ENCODE measurements around the gene NTSR1.
A peak's percentile ranks its signal among the peaks of the same experiment; 100 is the strongest.

Gene NTSR1

DNA sequence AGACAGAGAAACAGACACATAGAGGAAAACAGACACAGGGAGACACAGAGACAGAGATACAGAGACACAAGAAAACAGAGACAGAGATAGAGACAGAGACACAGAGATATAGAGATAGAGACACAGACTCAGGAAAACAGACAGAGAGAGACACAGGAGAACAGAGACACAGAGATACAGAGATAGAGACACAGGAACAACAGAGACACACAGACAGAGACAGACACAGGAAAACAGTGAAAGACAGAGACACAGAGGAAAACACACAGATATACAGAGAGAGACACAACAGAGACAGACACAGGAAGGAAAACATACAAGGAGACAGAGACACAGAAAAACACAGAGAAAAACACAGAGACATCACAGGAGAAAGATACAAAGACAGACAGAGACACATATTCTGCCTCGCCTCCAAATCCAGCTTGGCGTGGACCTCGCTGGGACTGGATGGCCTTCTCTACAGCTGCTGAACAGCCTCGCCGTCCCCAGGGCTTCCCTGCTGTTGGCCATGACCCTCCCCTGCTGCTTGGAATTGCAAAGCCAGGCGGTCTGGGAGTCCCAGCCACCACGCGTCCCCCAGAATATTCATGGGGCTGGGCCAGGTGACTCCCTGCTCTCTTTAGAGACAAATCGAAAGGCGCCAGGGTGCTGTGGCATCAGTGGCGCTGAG lies 36.8 kb downstream of the NTSR1 start:
- Mint-ChIP-seq H3K27me3 (ENCODE audit: low read depth) (peaks cover 57% of the 10 kb centered on the region), H3K4me3 (no peak overlapping the region), H3K27ac (peak overlapping the region; percentile 58), H3K36me3 (ENCODE audit: low read depth) (peaks cover 2% of the 10 kb centered on the region), H3K9me3 (no peaks in the 10 kb centered on the region), H3K4me1 (ENCODE audit: low read depth) (peaks cover 10% of the 10 kb centered on the region)

DNA sequence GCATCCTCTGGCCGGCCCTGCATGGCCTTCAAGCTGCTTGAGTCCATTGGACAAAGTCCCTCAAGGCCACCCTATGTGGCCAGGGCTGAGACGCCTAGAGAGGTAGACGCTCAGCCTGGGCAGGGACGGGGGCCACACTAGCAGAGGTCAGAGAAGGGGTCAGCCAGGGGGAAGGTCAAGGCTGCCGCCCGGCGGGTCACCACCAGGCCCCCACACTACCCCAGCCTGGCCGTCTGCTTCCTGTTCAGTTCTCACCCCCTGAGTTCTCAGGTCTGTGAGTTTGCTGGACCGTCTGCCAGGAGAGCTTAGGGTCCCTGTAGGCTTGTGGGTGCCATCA lies 37.3 kb downstream of the NTSR1 start:
- H3K4me3 Mint-ChIP-seq: no peak overlapping the region
- H3K4me1 Mint-ChIP-seq (ENCODE audit: low read depth): peaks cover 8% of the 10 kb centered on the region
- H3K36me3 Mint-ChIP-seq (ENCODE audit: low read depth): peaks cover 2% of the 10 kb centered on the region
- peaks cover 57% of the 10 kb centered on the region for H3K27me3 Mint-ChIP-seq (ENCODE audit: low read depth)
- H3K27ac Mint-ChIP-seq: no peak overlapping the region
- no peaks in the 10 kb centered on the region for H3K9me3 Mint-ChIP-seq

DNA sequence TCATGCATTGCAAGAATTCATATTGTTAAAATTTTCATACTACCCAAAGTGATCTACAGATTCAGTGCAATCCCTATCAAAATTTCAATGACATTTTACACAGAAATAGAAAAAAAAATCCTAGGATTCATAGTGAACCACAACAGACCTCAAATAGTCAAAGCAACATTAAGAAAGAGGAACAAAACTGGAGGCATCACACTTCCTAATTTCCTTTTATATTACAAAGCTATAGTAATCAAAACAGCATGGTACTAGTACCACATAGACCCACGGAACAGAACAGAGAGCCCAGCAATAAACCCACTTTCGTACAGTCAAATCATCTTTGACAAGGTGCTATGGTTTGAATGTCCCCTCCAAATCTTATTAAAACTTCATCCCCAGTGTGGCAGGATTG lies 39.7 kb downstream of the NTSR1 start:
- H3K27ac Mint-ChIP-seq: no peak overlapping the region
- H3K4me1 Mint-ChIP-seq (ENCODE audit: low read depth): peaks cover 6% of the 10 kb centered on the region
- H3K9me3 Mint-ChIP-seq: no peaks in the 10 kb centered on the region
- H3K27me3 Mint-ChIP-seq (ENCODE audit: low read depth): peaks cover 60% of the 10 kb centered on the region
- H3K4me3 Mint-ChIP-seq: no peak overlapping the region
- H3K36me3 Mint-ChIP-seq (ENCODE audit: low read depth): peaks cover 2% of the 10 kb centered on the region

DNA sequence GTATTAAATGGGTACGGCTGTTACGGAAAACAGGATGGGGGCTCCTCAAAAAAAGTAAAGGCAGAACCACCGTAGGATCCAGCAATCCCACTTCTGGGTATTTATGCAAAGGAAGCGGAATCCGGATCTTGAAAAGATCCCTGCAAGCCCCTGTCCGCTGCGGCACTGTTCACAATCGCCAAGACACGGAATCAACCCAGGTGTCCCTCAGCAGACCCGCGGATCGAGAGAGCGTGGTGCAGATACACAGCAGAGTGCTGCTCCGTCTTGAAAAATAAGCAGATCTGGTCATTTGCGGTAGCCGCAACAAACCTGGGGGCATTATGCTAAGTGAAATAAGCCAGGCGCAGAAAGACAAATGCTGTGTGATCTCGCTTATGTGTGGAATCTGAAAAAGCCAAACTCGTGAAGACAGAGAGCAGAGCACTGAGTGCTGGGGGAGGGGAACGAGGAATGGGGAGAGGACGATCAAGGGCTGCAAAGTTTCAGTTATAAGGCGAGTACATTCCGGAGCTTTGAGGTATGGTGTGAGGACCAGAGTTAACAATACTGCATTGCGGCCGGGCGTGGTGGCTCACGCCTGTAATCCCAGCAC lies 41.3 kb downstream of the NTSR1 start:
- H3K27me3 Mint-ChIP-seq (ENCODE audit: low read depth): peaks cover 61% of the 10 kb centered on the region
- H3K9me3 Mint-ChIP-seq: no peaks in the 10 kb centered on the region
- H3K27ac Mint-ChIP-seq: no peak overlapping the region
- H3K36me3 Mint-ChIP-seq (ENCODE audit: low read depth): peaks cover 2% of the 10 kb centered on the region
- peaks cover 5% of the 10 kb centered on the region for H3K4me1 Mint-ChIP-seq (ENCODE audit: low read depth)
- H3K4me3 Mint-ChIP-seq: no peak overlapping the region

GRCh38 chr20:62751551-62752150 lies 43.0 kb downstream of the NTSR1 start:
- Mint-ChIP-seq H3K9me3 (no peaks in the 10 kb centered on the region), H3K36me3 (ENCODE audit: low read depth) (no peaks in the 10 kb centered on the region), H3K4me1 (ENCODE audit: low read depth) (no peaks in the 10 kb centered on the region), H3K27ac (no peak overlapping the region), H3K4me3 (no peak overlapping the region), H3K27me3 (ENCODE audit: low read depth) (peaks cover 56% of the 10 kb centered on the region)

DNA sequence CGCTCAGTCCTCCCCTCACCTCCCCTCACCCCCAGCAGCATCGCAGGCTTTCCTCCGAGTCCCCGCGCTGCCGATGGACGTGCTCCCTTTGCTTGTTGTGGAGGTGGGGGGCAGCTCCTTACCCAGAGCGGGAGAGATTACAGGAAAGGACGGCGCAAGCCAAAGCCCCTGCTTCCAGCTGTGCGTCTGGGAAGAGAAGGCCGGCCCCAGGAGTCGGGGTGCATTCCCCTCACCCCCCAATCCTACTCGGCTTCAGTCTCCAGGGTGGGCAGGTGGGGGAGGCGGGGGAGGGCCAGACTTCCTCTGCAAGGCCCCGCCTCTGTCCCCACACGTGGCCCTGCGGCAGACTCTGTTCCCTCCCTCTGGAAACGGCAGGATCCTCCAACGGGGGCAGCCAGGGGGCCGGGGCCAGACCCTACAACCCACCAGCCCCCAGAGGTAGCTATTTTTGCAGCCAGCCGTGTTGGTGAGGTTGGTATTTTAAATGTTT lies 43.6 kb downstream of the NTSR1 start:
- Mint-ChIP-seq H3K9me3 (no peaks in the 10 kb centered on the region), H3K4me1 (ENCODE audit: low read depth) (no peaks in the 10 kb centered on the region), H3K36me3 (ENCODE audit: low read depth) (no peaks in the 10 kb centered on the region), H3K27ac (no peak overlapping the region), H3K27me3 (ENCODE audit: low read depth) (peaks cover 58% of the 10 kb centered on the region), H3K4me3 (no peak overlapping the region)

DNA sequence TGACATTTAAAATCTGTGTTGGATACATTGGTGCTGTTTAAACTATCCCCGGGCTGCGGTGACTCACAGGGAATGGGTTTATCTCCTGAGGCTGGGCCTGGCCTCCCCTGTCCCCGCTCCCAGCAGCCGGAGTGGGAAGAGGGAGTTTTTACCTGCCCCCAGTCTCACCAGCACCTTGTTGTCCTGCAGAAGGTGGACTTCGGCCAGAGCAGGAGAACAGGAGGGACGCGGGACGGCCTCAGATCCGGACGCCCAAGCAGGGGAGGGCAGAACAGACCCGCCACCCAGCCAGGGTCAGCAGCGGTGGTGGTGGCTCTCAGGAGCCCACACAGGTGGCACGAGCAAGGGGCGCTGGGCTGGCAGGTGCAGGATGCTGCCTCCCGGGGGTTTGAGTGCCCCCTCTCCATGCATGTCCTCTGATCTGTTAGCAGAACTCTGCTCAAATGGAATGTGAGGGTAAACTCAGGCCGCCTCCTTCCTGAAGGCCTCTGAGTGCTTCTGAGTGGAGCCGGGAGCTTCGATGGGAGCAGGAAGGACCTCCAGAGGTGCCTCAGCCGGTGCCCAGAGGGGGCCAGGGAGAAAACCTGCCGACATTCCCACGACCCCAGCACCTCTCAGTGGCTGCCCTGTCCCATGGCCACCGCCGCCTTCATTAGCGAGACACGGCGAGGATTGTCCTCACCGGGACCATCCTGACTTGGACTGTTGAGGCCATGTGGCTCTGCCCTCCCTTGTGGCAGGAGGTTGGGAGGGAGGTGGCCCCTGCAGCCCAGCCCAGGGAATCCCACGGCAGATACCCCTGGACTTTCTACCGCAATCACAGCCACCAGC lies 44.2 kb downstream of the NTSR1 start:
- Mint-ChIP-seq H3K27me3 (ENCODE audit: low read depth) (peaks cover 59% of the 10 kb centered on the region), H3K4me1 (ENCODE audit: low read depth) (no peaks in the 10 kb centered on the region), H3K4me3 (no peak overlapping the region), H3K36me3 (ENCODE audit: low read depth) (no peaks in the 10 kb centered on the region), H3K9me3 (no peaks in the 10 kb centered on the region), H3K27ac (no peak overlapping the region)

DNA sequence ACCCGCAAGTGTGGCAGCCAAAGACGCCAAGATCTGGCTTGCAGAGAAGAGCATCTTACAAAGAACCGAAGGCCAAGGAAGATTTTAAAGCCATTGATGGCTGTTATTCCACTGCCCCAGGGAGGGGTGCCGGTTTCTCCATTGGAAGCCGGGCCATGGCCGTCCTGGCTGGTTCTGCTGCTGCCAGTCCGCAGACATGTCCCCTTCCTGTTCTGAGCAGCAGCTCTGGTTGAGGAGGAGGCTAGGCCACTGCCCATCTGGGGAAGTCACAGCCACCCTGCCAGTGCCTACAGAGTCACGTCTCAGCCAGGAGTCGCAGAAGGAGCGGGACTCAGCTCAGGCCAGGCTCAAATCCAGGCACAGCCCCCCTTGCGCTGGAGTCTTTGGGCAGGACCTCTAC lies 45.0 kb downstream of the NTSR1 start:
- no peaks in the 10 kb centered on the region for H3K4me1 Mint-ChIP-seq (ENCODE audit: low read depth)
- H3K36me3 Mint-ChIP-seq (ENCODE audit: low read depth): no peaks in the 10 kb centered on the region
- peaks cover 52% of the 10 kb centered on the region for H3K27me3 Mint-ChIP-seq (ENCODE audit: low read depth)
- H3K27ac Mint-ChIP-seq: no peak overlapping the region
- H3K4me3 Mint-ChIP-seq: no peak overlapping the region
- no peaks in the 10 kb centered on the region for H3K9me3 Mint-ChIP-seq

DNA sequence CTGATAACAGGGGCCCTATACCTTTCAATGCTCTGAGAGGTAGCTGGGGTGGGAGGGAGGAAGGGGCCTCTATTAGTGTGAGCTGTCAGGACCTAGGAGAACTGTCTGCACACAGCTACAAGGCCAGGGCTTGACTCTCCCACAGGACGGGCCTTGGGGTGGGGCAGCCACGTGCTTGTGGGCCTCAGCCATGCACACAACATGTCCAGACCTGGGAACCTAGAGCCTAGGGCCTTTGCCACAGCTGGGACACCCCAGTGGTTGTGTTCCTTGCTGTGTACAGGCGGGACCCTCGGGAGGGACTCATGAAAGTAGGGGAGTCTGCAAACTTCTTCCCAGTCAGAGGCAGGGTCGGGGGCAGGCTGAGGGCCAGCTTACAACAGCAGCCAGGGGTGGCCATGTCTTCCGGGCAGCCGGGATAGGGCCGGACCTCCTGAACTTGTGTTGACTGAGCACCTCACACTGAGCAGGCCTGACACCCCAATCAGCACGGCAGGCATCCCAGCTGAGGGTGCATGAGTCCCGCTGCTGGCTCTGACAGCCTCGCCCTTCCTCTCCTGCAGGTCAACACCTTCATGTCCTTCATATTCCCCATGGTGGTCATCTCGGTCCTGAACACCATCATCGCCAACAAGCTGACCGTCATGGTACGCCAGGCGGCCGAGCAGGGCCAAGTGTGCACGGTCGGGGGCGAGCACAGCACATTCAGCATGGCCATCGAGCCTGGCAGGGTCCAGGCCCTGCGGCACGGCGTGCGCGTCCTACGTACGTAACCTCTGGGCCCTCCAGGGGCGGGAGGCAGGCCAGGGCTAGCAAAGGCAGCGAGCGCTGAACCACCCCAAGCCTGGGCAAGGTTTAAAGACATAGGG lies 45.7 kb downstream of the NTSR1 start:
- Mint-ChIP-seq H3K27me3 (ENCODE audit: low read depth) (peaks cover 46% of the 10 kb centered on the region), H3K36me3 (ENCODE audit: low read depth) (no peaks in the 10 kb centered on the region), H3K27ac (no peak overlapping the region), H3K9me3 (no peaks in the 10 kb centered on the region), H3K4me3 (no peak overlapping the region), H3K4me1 (ENCODE audit: low read depth) (no peaks in the 10 kb centered on the region)

- H3K36me3 Mint-ChIP-seq (ENCODE audit: low read depth): no peaks in the 10 kb centered on the region
- H3K27ac Mint-ChIP-seq: no peak overlapping the region
- no peak overlapping the region for H3K4me3 Mint-ChIP-seq
- H3K9me3 Mint-ChIP-seq: no peaks in the 10 kb centered on the region
- peaks cover 42% of the 10 kb centered on the region for H3K27me3 Mint-ChIP-seq (ENCODE audit: low read depth)
- no peaks in the 10 kb centered on the region for H3K4me1 Mint-ChIP-seq (ENCODE audit: low read depth)
Measured at GRCh38 chr20:62754991-62755356, 46.3 kb downstream of the NTSR1 start.

GRCh38 chr20:62755817-62756724 lies 47.4 kb downstream of the NTSR1 start:
- Mint-ChIP-seq H3K9me3 (no peaks in the 10 kb centered on the region), H3K4me3 (no peak overlapping the region), H3K27me3 (ENCODE audit: low read depth) (peaks cover 40% of the 10 kb centered on the region), H3K36me3 (ENCODE audit: low read depth) (no peaks in the 10 kb centered on the region), H3K27ac (no peak overlapping the region), H3K4me1 (ENCODE audit: low read depth) (no peaks in the 10 kb centered on the region)

- no peaks in the 10 kb centered on the region for H3K9me3 Mint-ChIP-seq
- H3K27me3 Mint-ChIP-seq (ENCODE audit: low read depth): peaks cover 28% of the 10 kb centered on the region
- no peaks in the 10 kb centered on the region for H3K36me3 Mint-ChIP-seq (ENCODE audit: low read depth)
- H3K27ac Mint-ChIP-seq: no peak overlapping the region
- H3K4me3 Mint-ChIP-seq: no peak overlapping the region
- H3K4me1 Mint-ChIP-seq (ENCODE audit: low read depth): no peaks in the 10 kb centered on the region
Measured at GRCh38 chr20:62758226-62758912, 49.7 kb downstream of the NTSR1 start.

- Mint-ChIP-seq H3K4me3 (no peak overlapping the region), H3K36me3 (ENCODE audit: low read depth) (no peaks in the 10 kb centered on the region), H3K27ac (no peak overlapping the region)
Measured at GRCh38 chr20:62759981-62760431, 51.4 kb downstream of the NTSR1 start.

More at GRCh38 chr20:62759981-62760431, 51.4 kb downstream of the NTSR1 start:
- H3K9me3 Mint-ChIP-seq: no peaks in the 10 kb centered on the region
- peaks cover 23% of the 10 kb centered on the region for H3K27me3 Mint-ChIP-seq (ENCODE audit: low read depth)
- no peaks in the 10 kb centered on the region for H3K4me1 Mint-ChIP-seq (ENCODE audit: low read depth)

All from T-helper 1 cell treated with Interleukin-12 subunit alpha and Interleukin-12 subunit beta and Interleukin-4 antibody, amounts not matched to agents 30 μg/mL and 1 μg/mL, for 36 hours (primary cell).